OCI-LY1 (cell line): Measurements from ENCODE around the gene QSER1.
"Not testable (repeated sequence)": the region's sequence is repeated elsewhere in the genome, so short reads cannot be mapped to it uniquely, and the experiment has no call there.

Experiments used
- H2AFZ ChIP-seq: fragments of 200-600 bp; sonication (generic), shearing (Covaris generic); 2 replicates; pipeline ENCODE4 v1.6.0; 2014; ENCODE audit warnings: antibody characterized with exemption, mild to moderate bottlenecking, low read length
- H3F3A ChIP-seq: fragments of 200-600 bp; sonication (generic), shearing (Covaris generic); 2 replicates; pipeline ENCODE4 v1.6.0; 2014; ENCODE audit warnings: mild to moderate bottlenecking, antibody characterized with exemption, low read length, moderate library complexity; ENCODE audit not compliant: insufficient read depth
- H3K27ac ChIP-seq: fragments of 200-600 bp; sonication (generic); 2 replicates; pipeline ENCODE4 v1.5.1; 2014; ENCODE audit warnings: low read length, mixed run types, mild to moderate bottlenecking, low read depth; ENCODE audit not compliant: poor library complexity, severe bottlenecking
- H3K27me3 ChIP-seq: fragments of 200-600 bp; sonication (generic); 2 replicates; pipeline ENCODE4 v1.6.0; 2014; ENCODE audit warnings: antibody characterized with exemption, mild to moderate bottlenecking, low read length, moderate library complexity; ENCODE audit not compliant: insufficient read depth
- H3K36me3 ChIP-seq: fragments of 200-600 bp; sonication (generic); 2 replicates; pipeline ENCODE4 v1.6.1; 2014; ENCODE audit warnings: mild to moderate bottlenecking, antibody characterized with exemption, low read length, moderate library complexity, mixed read lengths; ENCODE audit not compliant: insufficient read depth
- H3K4me1 ChIP-seq: fragments of 200-600 bp; sonication (generic); 2 replicates; pipeline ENCODE4 v1.5.1; 2014; ENCODE audit warnings: mild to moderate bottlenecking, low read length, moderate library complexity; ENCODE audit not compliant: insufficient read depth, severe bottlenecking
- H3K4me2 ChIP-seq: fragments of 200-600 bp; sonication (generic), shearing (Covaris generic); 2 replicates; pipeline ENCODE4 v1.6.1; 2014; ENCODE audit warnings: low read length
- H3K4me3 ChIP-seq: fragments of 200-600 bp; sonication (generic); 2 replicates; pipeline ENCODE4 v1.5.1; 2014; ENCODE audit warnings: low read length, low read depth, mild to moderate bottlenecking, mixed read lengths; ENCODE audit not compliant: poor library complexity, severe bottlenecking
- H3K79me2 ChIP-seq: fragments of 200-600 bp; shearing (Covaris generic); 2 replicates; pipeline ENCODE4 v1.6.1; 2016; ENCODE audit warnings: mixed run types, low read length, mixed read lengths; ENCODE audit not compliant: insufficient read depth
- H3K9ac ChIP-seq: fragments of 200-600 bp; sonication (generic), shearing (Covaris generic); 2 replicates; pipeline ENCODE4 v1.6.1; 2014; ENCODE audit warnings: mild to moderate bottlenecking, low read length, mixed read lengths
- H3K9me2 ChIP-seq: fragments of 200-600 bp; sonication (generic), shearing (Covaris generic); 2 replicates; pipeline ENCODE4 v1.6.1; 2014; ENCODE audit warnings: low read depth, mild to moderate bottlenecking, low read length, mixed read lengths
- H3K9me3 ChIP-seq: fragments of 200-600 bp; shearing (Covaris generic); 2 replicates; pipeline ENCODE4 v1.6.1; 2014; ENCODE audit warnings: low read length, mixed read lengths
- H4K20me1 ChIP-seq: fragments of 200-600 bp; sonication (generic), shearing (Covaris generic); 2 replicates; pipeline ENCODE4 v1.6.0; 2016; ENCODE audit warnings: mild to moderate bottlenecking, low read length; ENCODE audit not compliant: insufficient read depth
- EZH2 ChIP-seq: fragments of 200-600 bp; sonication (generic), shearing (Covaris generic); IDR thresholded peaks from 2 replicates; pipeline ENCODE4 v1.8.0; 2017; ENCODE audit warnings: borderline replicate concordance, mixed run types, mild to moderate bottlenecking, antibody characterized with exemption, low read length, moderate library complexity, mixed read lengths
- TF ChIP-seq, protein P1 (sequence below): fragments of 200-600 bp; sonication (generic), shearing (Covaris generic); IDR thresholded peaks from 2 replicates; pipeline ENCODE4 v1.5.1; 2017; ENCODE audit warnings: mild to moderate bottlenecking, antibody characterized with exemption, low read length, moderate library complexity, mixed read lengths

Gene QSER1

GRCh38 chr11:32884770-32885384, 7.7 kb upstream of the QSER1 start:
- TF ChIP-seq EZH2 = no peak
- TF ChIP-seq, protein P1, sequence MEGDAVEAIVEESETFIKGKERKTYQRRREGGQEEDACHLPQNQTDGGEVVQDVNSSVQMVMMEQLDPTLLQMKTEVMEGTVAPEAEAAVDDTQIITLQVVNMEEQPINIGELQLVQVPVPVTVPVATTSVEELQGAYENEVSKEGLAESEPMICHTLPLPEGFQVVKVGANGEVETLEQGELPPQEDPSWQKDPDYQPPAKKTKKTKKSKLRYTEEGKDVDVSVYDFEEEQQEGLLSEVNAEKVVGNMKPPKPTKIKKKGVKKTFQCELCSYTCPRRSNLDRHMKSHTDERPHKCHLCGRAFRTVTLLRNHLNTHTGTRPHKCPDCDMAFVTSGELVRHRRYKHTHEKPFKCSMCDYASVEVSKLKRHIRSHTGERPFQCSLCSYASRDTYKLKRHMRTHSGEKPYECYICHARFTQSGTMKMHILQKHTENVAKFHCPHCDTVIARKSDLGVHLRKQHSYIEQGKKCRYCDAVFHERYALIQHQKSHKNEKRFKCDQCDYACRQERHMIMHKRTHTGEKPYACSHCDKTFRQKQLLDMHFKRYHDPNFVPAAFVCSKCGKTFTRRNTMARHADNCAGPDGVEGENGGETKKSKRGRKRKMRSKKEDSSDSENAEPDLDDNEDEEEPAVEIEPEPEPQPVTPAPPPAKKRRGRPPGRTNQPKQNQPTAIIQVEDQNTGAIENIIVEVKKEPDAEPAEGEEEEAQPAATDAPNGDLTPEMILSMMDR = peak; percentile 56; the same call in 1 of the 2 replicates
- Histone ChIP-seq H3K4me3 (no peak overlapping the region), H2AFZ (no peak overlapping the region), H3K27ac (no peak overlapping the region), H3K4me1 (no peaks in the 10 kb centered on the region), H3K36me3 (no peaks in the 10 kb centered on the region), H4K20me1 (no peaks in the 10 kb centered on the region), H3K9ac (no peak overlapping the region), H3K79me2 (no peaks in the 10 kb centered on the region), H3F3A (no peaks in the 10 kb centered on the region), H3K9me3 (no peaks in the 10 kb centered on the region), H3K27me3 (no peaks in the 10 kb centered on the region), H3K9me2 (no peaks in the 10 kb centered on the region), H3K4me2 (no peak overlapping the region)

- H3K4me3 ChIP-seq = no peak overlapping the region
- H3K27me3 ChIP-seq = no peaks in the 10 kb centered on the region
- no peak overlapping the region for H2AFZ ChIP-seq
- no peak overlapping the region for H3K27ac ChIP-seq
- H3K9me2 ChIP-seq = no peaks in the 10 kb centered on the region
- no peaks in the 10 kb centered on the region for H3K4me1 ChIP-seq
- no peaks in the 10 kb centered on the region for H3K36me3 ChIP-seq
- H4K20me1 ChIP-seq = no peaks in the 10 kb centered on the region
- no peak for TF ChIP-seq EZH2
- TF ChIP-seq, protein P1 = no peak
- H3K79me2 ChIP-seq = no peaks in the 10 kb centered on the region
- no peak overlapping the region for H3K4me2 ChIP-seq
- H3F3A ChIP-seq = no peaks in the 10 kb centered on the region
- no peak overlapping the region for H3K9ac ChIP-seq
- no peaks in the 10 kb centered on the region for H3K9me3 ChIP-seq
Observed at GRCh38 chr11:32885556-32885955, 7.1 kb upstream of the QSER1 start.

DNA sequence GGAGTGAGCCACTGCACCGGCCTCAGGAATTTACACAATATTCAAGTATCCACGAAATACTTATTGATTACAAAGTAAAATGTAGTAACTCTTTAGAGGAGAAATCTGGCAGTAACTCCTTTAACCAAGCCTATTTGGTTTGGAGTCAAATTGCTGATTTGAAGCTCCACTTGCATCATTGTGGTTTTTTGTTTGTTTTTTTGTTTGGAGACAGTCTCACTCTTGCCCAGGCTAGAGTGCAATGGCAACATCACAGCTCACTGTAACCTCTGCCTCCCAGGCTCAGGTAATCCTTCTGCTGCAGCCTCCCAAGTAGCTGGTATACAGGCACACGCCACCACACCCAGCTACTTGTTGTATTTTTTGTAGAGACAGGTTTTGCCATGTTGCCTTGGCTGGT, 6.4 kb upstream of the QSER1 start:
- no peaks in the 10 kb centered on the region for H4K20me1 ChIP-seq
- H3K9me2 ChIP-seq = no peaks in the 10 kb centered on the region
- no peaks in the 10 kb centered on the region for H3K36me3 ChIP-seq
- H3K4me1 ChIP-seq = no peaks in the 10 kb centered on the region
- no peak overlapping the region for H3K27ac ChIP-seq
- TF ChIP-seq, protein P1 = no peak
- TF ChIP-seq EZH2 = no peak
- no peak overlapping the region for H2AFZ ChIP-seq
- no peaks in the 10 kb centered on the region for H3K9me3 ChIP-seq
- no peak overlapping the region for H3K9ac ChIP-seq
- no peaks in the 10 kb centered on the region for H3F3A ChIP-seq
- no peaks in the 10 kb centered on the region for H3K27me3 ChIP-seq
- no peaks in the 10 kb centered on the region for H3K79me2 ChIP-seq
- no peak overlapping the region for H3K4me2 ChIP-seq
- H3K4me3 ChIP-seq = no peak overlapping the region

DNA sequence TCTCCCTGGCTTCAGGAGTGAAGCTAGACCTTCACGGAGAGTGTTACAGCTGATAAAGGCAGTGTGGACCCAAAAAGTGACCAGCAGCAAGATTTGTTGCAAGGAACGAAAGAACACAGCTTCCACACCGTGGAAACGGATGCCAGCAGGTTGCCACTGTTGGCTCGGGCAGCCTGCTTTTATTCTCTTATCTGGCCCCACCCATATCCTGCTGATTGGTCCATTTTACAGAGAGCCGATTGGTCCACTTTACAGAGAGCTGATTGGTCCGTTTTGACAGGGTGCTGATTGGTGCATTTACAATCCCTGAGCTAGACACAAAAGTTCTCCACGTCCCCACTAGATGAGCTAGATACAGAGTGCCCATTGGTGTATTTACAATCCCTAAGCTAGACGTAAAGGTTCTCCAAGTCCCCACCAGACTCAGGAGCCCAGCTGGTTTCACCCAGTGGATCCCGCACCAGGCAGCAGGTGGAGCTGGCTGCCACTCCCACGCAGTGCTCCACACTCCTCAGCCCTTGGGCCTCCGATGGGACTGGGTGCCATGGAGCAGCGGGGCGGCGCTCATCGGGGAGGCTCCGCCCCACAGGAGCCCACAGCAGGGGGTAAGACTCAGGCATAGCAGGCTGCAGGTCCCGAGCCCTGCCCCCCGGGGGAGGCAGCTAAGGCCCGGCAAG, 4.8 kb upstream of the QSER1 start:
- not testable (repeated sequence) for H3K79me2 ChIP-seq, H3K4me3 ChIP-seq, H3K4me2 ChIP-seq, H3K36me3 ChIP-seq, H3K27me3 ChIP-seq, H4K20me1 ChIP-seq, H2AFZ ChIP-seq, H3K9me3 ChIP-seq, H3K9ac ChIP-seq, H3K4me1 ChIP-seq, H3F3A ChIP-seq, H3K9me2 ChIP-seq, H3K27ac ChIP-seq

- H3K27ac ChIP-seq, H2AFZ ChIP-seq, H3K36me3 ChIP-seq, H3K4me2 ChIP-seq, H3K4me1 ChIP-seq, H3K79me2 ChIP-seq, H3K9ac ChIP-seq, H3K27me3 ChIP-seq, H4K20me1 ChIP-seq, H3K4me3 ChIP-seq, H3F3A ChIP-seq, H3K9me3 ChIP-seq, H3K9me2 ChIP-seq: not testable (repeated sequence)
Observed at GRCh38 chr11:32888384-32888710, 4.3 kb upstream of the QSER1 start.
